ENCODE results near the gene MOCS1. TPM values are rescaled to one million over a fixed set of nuclear protein-coding genes. Genes with fewer than 3 reads are reported as not detected.

Gene MOCS1
- total RNA-seq, 4 donors from 2014 or later = 23.4 to 39.8 (median 33.1) TPM

GRCh38 chr6:39867592-39867991 is 66.7 kb downstream of the MOCS1 start:
- Histone ChIP-seq H3K27me3 (no peaks in the 10 kb centered on the region), H3K4me3 (replicated peaks in 1 of 3) (no peak overlapping the region), H3K4me1 (peaks cover 0 to 7% of the 10 kb centered on the region in 2 donors), H3K27ac (no peak overlapping the region), H3K9me3 (no peaks in the 10 kb centered on the region), H3K36me3 (peaks cover 2 to 7% of the 10 kb centered on the region in 2 donors)
- intact Hi-C loops (cut with DNase I) = no loop called here
- no peak for TF ChIP-seq POLR2A (IDR thresholded peaks at IDR 0.05)
- TF ChIP-seq, protein P1, sequence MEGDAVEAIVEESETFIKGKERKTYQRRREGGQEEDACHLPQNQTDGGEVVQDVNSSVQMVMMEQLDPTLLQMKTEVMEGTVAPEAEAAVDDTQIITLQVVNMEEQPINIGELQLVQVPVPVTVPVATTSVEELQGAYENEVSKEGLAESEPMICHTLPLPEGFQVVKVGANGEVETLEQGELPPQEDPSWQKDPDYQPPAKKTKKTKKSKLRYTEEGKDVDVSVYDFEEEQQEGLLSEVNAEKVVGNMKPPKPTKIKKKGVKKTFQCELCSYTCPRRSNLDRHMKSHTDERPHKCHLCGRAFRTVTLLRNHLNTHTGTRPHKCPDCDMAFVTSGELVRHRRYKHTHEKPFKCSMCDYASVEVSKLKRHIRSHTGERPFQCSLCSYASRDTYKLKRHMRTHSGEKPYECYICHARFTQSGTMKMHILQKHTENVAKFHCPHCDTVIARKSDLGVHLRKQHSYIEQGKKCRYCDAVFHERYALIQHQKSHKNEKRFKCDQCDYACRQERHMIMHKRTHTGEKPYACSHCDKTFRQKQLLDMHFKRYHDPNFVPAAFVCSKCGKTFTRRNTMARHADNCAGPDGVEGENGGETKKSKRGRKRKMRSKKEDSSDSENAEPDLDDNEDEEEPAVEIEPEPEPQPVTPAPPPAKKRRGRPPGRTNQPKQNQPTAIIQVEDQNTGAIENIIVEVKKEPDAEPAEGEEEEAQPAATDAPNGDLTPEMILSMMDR (IDR thresholded peaks at IDR 0.05) = no peak
- WGBS, 2 donors = 79 to 92% methylated on average over 5 to 6 of the region's 6 CpGs
- DNase-seq = no peak

- H3K36me3 ChIP-seq = peaks cover 5 to 7% of the 10 kb centered on the region in 2 donors
- no peak for TF ChIP-seq POLR2A (IDR thresholded peaks at IDR 0.05)
- TF ChIP-seq, protein P1 (IDR thresholded peaks at IDR 0.05) = peak; percentile 61 to 84 (median 76)
- WGBS, 2 donors = 40 to 43% methylated on average over 12 to 15 of the region's 15 CpGs
- H3K27me3 ChIP-seq = no peaks in the 10 kb centered on the region
- H3K4me3 ChIP-seq (replicated peaks in 1 of 3) = no peak overlapping the region
- H3K27ac ChIP-seq = no peak overlapping the region
- no peaks in the 10 kb centered on the region for H3K9me3 ChIP-seq
- peaks cover 0 to 7% of the 10 kb centered on the region in 2 donors for H3K4me1 ChIP-seq
- intact Hi-C loops (cut with DNase I) = no loop called here
- peak; percentile 86 to 90 for DNase-seq
Observed at GRCh38 chr6:39865011-39865888, 69.0 kb downstream of the MOCS1 start.

- Histone ChIP-seq H3K9me3 (no peaks in the 10 kb centered on the region), H3K4me3 (replicated peaks in 1 of 3) (no peak overlapping the region), H3K36me3 (peaks cover 0 to 3% of the 10 kb centered on the region in 2 donors), H3K27me3 (no peaks in the 10 kb centered on the region), H3K27ac (no peak overlapping the region), H3K4me1 (peaks cover 0 to 7% of the 10 kb centered on the region in 2 donors)
- 72 to 76% methylated on average over 3 of the region's 3 CpGs for WGBS, 2 donors
- no peak for DNase-seq
- intact Hi-C loops (cut with DNase I) = no loop called here
- no peak for TF ChIP-seq POLR2A (IDR thresholded peaks at IDR 0.05)
- TF ChIP-seq, protein P1 (IDR thresholded peaks at IDR 0.05) = no peak
Observed at GRCh38 chr6:39861663-39862062, 72.6 kb downstream of the MOCS1 start.

DNA sequence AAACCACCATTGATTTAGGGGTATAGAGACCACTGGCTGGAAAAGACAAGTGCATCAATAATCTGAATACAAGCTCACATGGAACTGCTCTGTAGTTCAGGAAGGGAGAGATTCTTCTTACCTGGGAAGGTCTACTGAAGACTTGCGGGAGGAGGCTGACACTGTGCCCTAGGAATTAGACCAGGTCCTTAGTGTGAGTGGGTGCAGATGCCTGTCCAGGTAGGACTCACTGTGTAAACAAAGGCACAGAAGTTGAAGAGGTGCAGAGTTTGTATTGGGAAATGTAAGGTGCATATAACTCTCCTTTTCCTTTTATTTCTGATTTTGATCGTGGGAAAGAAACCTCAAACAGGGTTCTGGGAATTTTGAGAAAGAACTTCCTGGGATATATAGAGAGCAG is 75.2 kb downstream of the MOCS1 start:
- Histone ChIP-seq H3K4me1 (peaks cover 0 to 9% of the 10 kb centered on the region in 2 donors), H3K4me3 (replicated peaks in 1 of 3) (no peak overlapping the region), H3K36me3 (peaks cover 0 to 3% of the 10 kb centered on the region in 2 donors), H3K27ac (no peak overlapping the region), H3K27me3 (no peaks in the 10 kb centered on the region), H3K9me3 (no peaks in the 10 kb centered on the region)
- intact Hi-C loops (cut with DNase I) = no loop called here
- whole genome bisulfite sequencing, 2 donors = 93 to 98% methylated on average over 2 of the region's 2 CpGs
- TF ChIP-seq POLR2A (IDR thresholded peaks at IDR 0.05) = no peak
- TF ChIP-seq, protein P1 (IDR thresholded peaks at IDR 0.05) = no peak
- DNase-seq = no peak

GRCh38 chr6:39855356-39855995 is 78.8 kb downstream of the MOCS1 start:
- Histone ChIP-seq H3K27ac (peak overlapping the region in 1 of 3 donors; percentile 29), H3K36me3 (no peaks in the 10 kb centered on the region), H3K4me3 (replicated peaks in 1 of 3) (no peak overlapping the region), H3K4me1 (peaks cover 4 to 20% of the 10 kb centered on the region in 2 donors), H3K9me3 (no peaks in the 10 kb centered on the region), H3K27me3 (no peaks in the 10 kb centered on the region)
- WGBS, 2 donors = 79 to 85% methylated on average over 7 of the region's 7 CpGs
- no peak for DNase-seq
- TF ChIP-seq, protein P1 (IDR thresholded peaks at IDR 0.05) = no peak
- no peak for TF ChIP-seq POLR2A (IDR thresholded peaks at IDR 0.05)
- intact Hi-C loops (cut with DNase I) = no loop called here

Data from thyroid gland (tissue), 4 donors.